HL-60 (cell line): ENCODE results near the gene BCAS3.
"Not testable (repeated sequence)": the region's sequence is repeated elsewhere in the genome, so short reads cannot be mapped to it uniquely, and the experiment has no call there.

ENCODE experiments used
- DNase-seq, 2 experiments: peaks; one replicate each; pipeline ENCODE4 v3.0.0-alpha.2; 2010 to 2020; ENCODE audit warnings: low read depth in 1 of 2, low spot score in 1 of 2
- H3K27ac ChIP-seq: fragments of 250-450 bp; sonication (Bioruptor Pico); replicated peaks from 2 replicates; pipeline ENCODE4 v1.5.1; 2020; ENCODE audit warnings: mild to moderate bottlenecking, moderate library complexity
- H3K27me3 ChIP-seq: fragments of 250-450 bp; sonication (Bioruptor Pico); 2 replicates; pipeline ENCODE4 v1.5.1; 2021; ENCODE audit warnings: mild to moderate bottlenecking, moderate library complexity; ENCODE audit not compliant: insufficient read depth, poor library complexity, severe bottlenecking
- H3K4me3 ChIP-seq: replicated peaks from 2 replicates; pipeline ENCODE4 v1.5.1; 2011; ENCODE audit warnings: mild to moderate bottlenecking, control low read depth, low read length; ENCODE audit not compliant: insufficient read depth
- CTCF ChIP-seq: IDR thresholded peaks from one replicate; pipeline ENCODE4 v1.5.1; 2011; ENCODE audit warnings: low read length, control low read depth, inconsistent platforms; ENCODE audit not compliant: insufficient read depth
- GABPA ChIP-seq: IDR thresholded peaks from 2 replicates; pipeline ENCODE4 v1.6.1; 2012; ENCODE audit warnings: low read depth
- POLR2AphosphoS5 ChIP-seq: IDR thresholded peaks from 2 replicates; pipeline ENCODE4 v1.6.1; 2012; ENCODE audit warnings: low read depth
- SPI1 ChIP-seq: IDR thresholded peaks from 2 replicates; pipeline ENCODE4 v1.6.1; 2012; ENCODE audit warnings: low read depth, mild to moderate bottlenecking, borderline replicate concordance
- TF ChIP-seq, protein P1 (sequence below): IDR thresholded peaks from 2 replicates; pipeline ENCODE4 v1.6.1; 2012; ENCODE audit warnings: low read depth; ENCODE audit not compliant: insufficient replicate concordance

Gene BCAS3

GRCh38 chr17:61352781-61353491 is 675.3 kb downstream of the BCAS3 start:
- no peak for TF ChIP-seq GABPA
- TF ChIP-seq POLR2AphosphoS5 = no peak
- no peak for TF ChIP-seq CTCF
- no peak for TF ChIP-seq SPI1
- TF ChIP-seq, protein P1, sequence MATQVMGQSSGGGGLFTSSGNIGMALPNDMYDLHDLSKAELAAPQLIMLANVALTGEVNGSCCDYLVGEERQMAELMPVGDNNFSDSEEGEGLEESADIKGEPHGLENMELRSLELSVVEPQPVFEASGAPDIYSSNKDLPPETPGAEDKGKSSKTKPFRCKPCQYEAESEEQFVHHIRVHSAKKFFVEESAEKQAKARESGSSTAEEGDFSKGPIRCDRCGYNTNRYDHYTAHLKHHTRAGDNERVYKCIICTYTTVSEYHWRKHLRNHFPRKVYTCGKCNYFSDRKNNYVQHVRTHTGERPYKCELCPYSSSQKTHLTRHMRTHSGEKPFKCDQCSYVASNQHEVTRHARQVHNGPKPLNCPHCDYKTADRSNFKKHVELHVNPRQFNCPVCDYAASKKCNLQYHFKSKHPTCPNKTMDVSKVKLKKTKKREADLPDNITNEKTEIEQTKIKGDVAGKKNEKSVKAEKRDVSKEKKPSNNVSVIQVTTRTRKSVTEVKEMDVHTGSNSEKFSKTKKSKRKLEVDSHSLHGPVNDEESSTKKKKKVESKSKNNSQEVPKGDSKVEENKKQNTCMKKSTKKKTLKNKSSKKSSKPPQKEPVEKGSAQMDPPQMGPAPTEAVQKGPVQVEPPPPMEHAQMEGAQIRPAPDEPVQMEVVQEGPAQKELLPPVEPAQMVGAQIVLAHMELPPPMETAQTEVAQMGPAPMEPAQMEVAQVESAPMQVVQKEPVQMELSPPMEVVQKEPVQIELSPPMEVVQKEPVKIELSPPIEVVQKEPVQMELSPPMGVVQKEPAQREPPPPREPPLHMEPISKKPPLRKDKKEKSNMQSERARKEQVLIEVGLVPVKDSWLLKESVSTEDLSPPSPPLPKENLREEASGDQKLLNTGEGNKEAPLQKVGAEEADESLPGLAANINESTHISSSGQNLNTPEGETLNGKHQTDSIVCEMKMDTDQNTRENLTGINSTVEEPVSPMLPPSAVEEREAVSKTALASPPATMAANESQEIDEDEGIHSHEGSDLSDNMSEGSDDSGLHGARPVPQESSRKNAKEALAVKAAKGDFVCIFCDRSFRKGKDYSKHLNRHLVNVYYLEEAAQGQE = no peak
- no peak for DNase-seq
- no peaks in the 10 kb centered on the region for H3K27me3 ChIP-seq
- no peak overlapping the region for H3K27ac ChIP-seq
- H3K4me3 ChIP-seq = no peak overlapping the region

DNA sequence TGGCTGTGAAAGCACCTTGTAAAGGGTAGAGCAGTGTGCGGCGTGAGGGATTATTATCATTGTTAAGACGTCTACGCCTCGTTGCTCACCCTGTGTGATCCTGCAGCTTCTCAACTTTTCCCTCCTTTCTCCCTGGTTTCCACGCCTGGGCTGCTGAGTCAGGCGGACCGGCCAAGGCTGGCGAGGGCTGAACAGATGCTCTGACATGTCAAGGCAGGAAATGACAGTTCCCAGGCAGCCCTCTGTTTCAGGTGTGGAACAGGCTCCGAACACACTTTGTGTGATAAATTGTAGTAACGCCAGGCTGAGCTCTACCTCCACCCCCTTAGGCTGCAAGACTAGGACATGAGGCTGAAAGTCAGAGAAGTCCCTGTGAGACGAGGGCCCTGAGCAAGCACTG is 676.0 kb downstream of the BCAS3 start:
- TF ChIP-seq GABPA (no peak), SPI1 (no peak), POLR2AphosphoS5 (no peak), CTCF (no peak)
- TF ChIP-seq, protein P1 = no peak
- H3K4me3 ChIP-seq = no peak overlapping the region
- H3K27me3 ChIP-seq = no peaks in the 10 kb centered on the region
- no peak overlapping the region for H3K27ac ChIP-seq
- no peak for DNase-seq

GRCh38 chr17:61354895-61355874 is 677.5 kb downstream of the BCAS3 start:
- DNase-seq = no peak
- H3K4me3 ChIP-seq = no peak overlapping the region
- TF ChIP-seq, protein P1 = no peak
- TF ChIP-seq SPI1 (no peak), POLR2AphosphoS5 (no peak), GABPA (no peak), CTCF (no peak)
- no peaks in the 10 kb centered on the region for H3K27me3 ChIP-seq
- H3K27ac ChIP-seq = no peak overlapping the region

GRCh38 chr17:61357061-61357460 is 679.4 kb downstream of the BCAS3 start:
- not testable (repeated sequence) for H3K27me3 ChIP-seq, H3K27ac ChIP-seq, DNase-seq

DNA sequence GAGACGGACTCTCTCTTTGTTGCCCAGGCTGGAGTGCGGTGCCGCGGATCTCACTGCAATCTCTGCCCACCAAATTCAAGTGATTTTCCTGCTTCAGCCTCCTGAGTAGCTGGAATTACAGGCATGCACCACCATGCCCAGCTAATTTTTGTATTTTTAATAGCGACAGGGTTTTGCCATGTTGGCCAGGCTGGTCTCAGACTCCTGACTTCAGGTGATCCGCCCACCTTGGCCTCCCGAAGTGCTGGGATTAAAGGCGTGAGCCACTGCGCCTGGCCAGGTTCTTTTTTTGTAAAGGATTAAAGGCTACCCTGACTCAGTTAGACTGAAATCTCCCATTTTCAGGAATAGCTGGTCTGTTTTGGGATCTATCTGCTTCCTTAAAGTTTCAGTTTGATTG is 681.9 kb downstream of the BCAS3 start:
- not testable (repeated sequence) for H3K27me3 ChIP-seq, H3K4me3 ChIP-seq, H3K27ac ChIP-seq, DNase-seq

More at GRCh38 chr17:61357061-61357460, 679.4 kb downstream of the BCAS3 start:
- H3K4me3 ChIP-seq = not testable (repeated sequence)
